Subcutaneous adipose tissue (tissue), 4 donors: ENCODE results near the gene SCN3A. TPM values are rescaled to one million over a fixed set of nuclear protein-coding genes. Genes with fewer than 3 reads are reported as not detected.

Experiments
- CTCF ChIP-seq: fragments of 450-650 bp; IDR thresholded peaks from one replicate; pipeline ENCODE4 v1.5.1; 2016; ENCODE audit warnings: low read depth, mild to moderate bottlenecking, control low read depth, antibody characterized with exemption, moderate library complexity
- total RNA-seq, 4 donors: library from RNA; depleted of rRNA; stranded (reverse); fragments of >200 nt; gene quantifications; one replicate each; pipeline ENCODE4 v1.1.0, GENCODE V29; 2016

The SCN3A gene
- total RNA-seq, 4 donors from 2014 or later = 0.38 to 2.6 (median 0.66) TPM

DNA sequence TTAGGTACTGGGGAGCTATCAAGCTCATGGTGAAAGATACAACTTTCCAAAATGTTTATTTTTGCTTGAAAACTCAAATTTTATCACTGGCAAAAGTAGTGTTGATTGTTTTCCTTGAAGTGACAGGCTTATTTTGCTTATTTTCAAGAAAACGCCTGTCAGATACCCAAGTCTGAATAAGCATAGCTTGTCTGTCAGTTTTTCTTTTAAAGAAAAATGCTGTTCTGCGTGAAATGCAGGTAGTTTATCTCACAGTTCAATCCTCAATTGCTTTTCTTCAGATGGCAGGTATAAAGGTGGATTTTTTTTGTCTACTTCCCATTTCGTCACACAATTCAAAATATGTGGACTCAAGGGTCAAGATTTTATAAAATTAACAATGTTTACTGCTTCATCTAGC, 145.9 kb downstream of the SCN3A start:
- TF ChIP-seq CTCF = no peak

DNA sequence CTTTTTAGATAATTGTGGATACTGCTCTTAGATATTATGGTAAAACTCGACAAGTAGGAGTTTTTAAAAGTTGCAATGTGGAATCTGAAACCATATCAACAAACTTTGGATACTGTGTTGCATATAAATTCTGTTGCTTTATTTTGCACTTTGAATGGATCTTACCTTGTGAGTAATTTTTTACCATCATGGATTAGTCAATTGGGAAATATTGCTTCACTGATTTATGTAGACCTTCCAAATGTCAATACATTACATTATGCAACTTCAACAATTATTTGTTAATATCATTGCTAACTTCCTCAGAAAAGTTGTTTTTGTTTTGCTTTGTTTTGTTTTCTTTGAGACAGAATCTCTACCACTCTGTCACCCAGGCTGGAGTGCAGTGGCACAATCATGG, 146.5 kb downstream of the SCN3A start:
- TF ChIP-seq CTCF = no peak

DNA sequence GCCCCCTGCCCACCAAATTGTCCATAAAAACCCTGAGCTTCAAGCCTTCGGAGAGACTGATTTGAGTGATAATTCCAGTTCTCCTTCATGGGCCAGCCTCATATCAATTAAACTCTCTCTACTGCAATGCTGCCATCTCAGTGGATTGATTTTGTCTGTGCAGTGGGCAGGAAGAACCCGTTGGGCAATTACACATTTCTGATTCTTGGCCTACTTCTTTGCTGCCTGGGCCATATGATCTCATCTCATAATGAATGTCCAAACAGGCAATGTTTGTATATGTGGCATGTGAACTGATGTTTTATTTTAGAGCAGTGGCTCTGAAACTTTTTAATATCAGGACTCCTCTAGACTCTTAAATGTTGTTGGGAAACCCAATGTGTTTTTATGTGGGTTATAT, 147.3 kb downstream of the SCN3A start:
- TF ChIP-seq CTCF = no peak

- TF ChIP-seq CTCF = no peak
Measured at GRCh38 chr2:165055082-165055851, 148.6 kb downstream of the SCN3A start.

DNA sequence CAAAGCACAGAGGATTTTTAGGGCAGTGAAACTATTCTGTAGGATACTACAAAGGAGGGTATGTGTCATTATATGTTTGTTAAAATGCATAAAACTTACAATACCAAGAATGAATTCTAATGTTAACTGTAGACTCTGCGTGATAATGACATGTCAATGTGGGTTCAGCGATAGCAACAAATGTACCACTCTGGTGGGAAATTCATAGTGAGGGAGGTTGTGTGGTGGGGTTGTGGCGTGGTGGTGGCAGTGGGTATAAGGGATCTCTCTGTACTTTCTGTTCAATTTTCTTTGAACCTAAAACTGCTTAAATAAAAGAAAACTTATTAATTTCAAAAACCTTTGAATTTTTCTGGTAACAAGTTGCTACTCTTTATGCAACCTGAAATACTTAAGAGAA, 149.2 kb downstream of the SCN3A start:
- no peak for TF ChIP-seq CTCF

DNA sequence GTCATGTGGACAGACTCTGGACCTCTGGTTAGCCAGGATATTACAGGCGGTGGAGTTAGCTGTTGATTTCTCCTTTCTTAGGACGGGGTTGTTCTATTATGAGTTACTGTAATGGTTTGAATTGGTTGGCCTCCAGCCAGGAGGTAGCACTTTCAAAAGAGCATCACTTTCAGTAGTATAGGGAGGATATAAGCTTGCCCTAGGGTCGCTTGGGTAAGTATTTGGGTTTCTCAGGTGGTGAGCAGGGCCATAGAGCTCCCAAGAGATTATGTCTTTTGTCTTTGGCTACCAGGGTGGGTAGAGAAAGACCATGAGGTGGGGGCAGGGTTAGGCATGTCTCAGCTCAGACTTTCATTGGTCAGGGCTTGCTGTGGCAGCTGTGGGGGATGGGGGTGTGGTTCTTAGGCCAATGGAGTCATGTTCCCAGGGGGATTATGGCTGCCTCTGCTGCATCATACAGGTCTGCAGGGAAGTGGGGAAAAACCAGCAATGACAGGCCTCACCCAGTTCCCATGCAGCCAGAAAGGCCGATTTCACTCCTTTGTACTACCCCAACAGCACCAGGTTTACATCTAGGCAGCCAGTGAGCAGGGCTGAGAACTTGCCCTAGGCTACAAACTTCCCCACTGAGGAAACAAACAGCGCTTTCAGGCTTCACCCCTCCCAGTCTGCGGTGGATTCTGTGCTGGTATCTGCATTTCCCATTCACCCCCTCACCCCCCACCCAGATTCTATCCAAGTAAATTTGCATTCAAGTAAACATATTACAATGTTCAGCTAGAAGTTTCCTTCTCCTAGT, 159.1 kb downstream of the SCN3A start:
- no peak for TF ChIP-seq CTCF

Other genes starting within 250 kb of the SCN3A start
- gene SLC38A11, start 248.5 kb downstream of the SCN3A start, total RNA-seq = 1 to 10 TPM; 1.7 to 2.2 (median 2.2) TPM
- under 1 TPM; under 0.01 to 0.38 (median 0.27) TPM for gene SCN2A, start 35.4 kb upstream of the SCN3A start, total RNA-seq